Astrocyte of the spinal cord (primary cell): ENCODE measurements around the gene SIPA1L3.
"Not testable (repeated sequence)": the region's sequence is repeated elsewhere in the genome, so short reads cannot be mapped to it uniquely, and the experiment has no call there.

ENCODE experiments used
- DNase-seq: peaks from one replicate; pipeline ENCODE4 v3.0.0; 2011; ENCODE audit warnings: low read depth, low spot score
- H3K4me3 ChIP-seq: 2 replicates; pipeline ENCODE4 v1.5.1; 2011; ENCODE audit warnings: low read depth, mild to moderate bottlenecking, low read length, moderate library complexity
- CTCF ChIP-seq: IDR thresholded peaks from 2 replicates; pipeline ENCODE4 v1.5.1; 2012; ENCODE audit warnings: low read depth, mild to moderate bottlenecking, low read length, inconsistent platforms
- in situ Hi-C: cut with HindIII; loops from 2 replicates; pipeline ENCODE4 v1.10.0; 2017; ENCODE audit warnings: low sequenced_read_pairs

The SIPA1L3 gene

DNA sequence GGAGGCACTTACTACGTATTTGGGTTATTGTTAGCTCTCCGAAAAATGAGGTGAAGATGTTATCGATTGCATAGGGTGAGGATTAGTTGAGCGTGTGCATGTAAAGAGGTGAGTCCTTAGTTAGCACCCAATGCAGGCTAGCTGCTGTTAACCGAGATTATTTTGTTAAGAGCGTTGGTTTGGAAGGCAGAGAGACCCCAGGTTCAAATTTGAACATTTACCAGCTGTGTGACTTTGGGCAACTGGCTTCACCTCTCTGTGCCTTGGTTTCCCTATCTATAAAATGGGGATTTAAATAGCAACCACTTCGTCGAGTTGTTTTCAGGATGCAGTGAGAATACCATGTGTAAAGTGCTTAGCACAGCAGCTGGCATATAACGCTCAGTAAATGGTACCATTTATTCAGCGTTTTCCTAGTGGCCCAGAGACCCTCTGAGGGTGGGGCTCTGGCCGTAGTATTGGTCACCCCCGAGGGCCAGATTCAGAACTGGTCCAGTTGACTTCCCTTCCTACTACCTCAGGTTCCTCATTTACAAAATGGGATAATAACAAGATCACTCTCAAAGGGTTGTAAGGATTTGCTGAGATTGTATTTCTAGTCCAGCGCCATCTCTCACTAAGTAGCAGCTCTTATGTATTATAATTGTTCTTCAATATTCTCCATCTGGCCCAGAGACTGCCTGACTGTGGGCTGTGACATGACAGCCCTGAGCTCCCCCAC is 887 bp downstream of the SIPA1L3 start:
- DNase-seq, result no peak
- in situ Hi-C loops, result no loop called here
- peak overlapping the region; percentile 90 for H3K4me3 ChIP-seq
- no peak for TF ChIP-seq CTCF

- in situ Hi-C loops, result no loop called here
- no peak overlapping the region for H3K4me3 ChIP-seq
- TF ChIP-seq CTCF, result no peak
- no peak for DNase-seq
These were observed 2.7 kb downstream of the SIPA1L3 start for GRCh38 chr19:37909661-37910199.

- in situ Hi-C loops, result no loop called here
- DNase-seq, result no peak
- H3K4me3 ChIP-seq, result no peak overlapping the region
- TF ChIP-seq CTCF, result no peak
These were observed 7.9 kb downstream of the SIPA1L3 start for GRCh38 chr19:37914908-37915307.

GRCh38 chr19:37920591-37921450 is 13.8 kb downstream of the SIPA1L3 start:
- H3K4me3 ChIP-seq, result no peak overlapping the region
- in situ Hi-C loops, result no loop called here
- no peak for DNase-seq
- TF ChIP-seq CTCF, result no peak

DNA sequence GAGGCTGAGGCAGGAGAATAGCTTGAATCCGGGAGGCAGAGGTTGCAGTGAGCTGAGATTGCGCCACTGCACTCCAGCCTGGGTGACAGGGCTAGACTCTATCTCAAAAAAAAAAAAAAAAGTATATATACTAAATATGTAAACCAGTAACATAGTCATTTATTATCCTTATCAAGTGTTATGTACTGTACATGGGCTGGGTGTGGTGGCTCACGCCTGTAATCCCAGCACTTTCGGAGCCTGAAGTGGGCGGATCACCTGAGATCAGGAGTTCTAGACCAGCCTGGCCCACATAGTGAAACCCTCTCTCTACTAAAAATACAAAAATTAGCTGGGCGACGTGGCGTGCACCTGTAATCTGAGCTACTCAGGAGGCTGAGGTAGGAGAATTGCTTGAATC is 17.6 kb downstream of the SIPA1L3 start:
- H3K4me3 ChIP-seq, DNase-seq, in situ Hi-C loops: not testable (repeated sequence)

GRCh38 chr19:37925212-37925611 is 18.2 kb downstream of the SIPA1L3 start:
- in situ Hi-C loops, result no loop called here
- no peak overlapping the region for H3K4me3 ChIP-seq
- no peak for TF ChIP-seq CTCF
- DNase-seq, result no peak

DNA sequence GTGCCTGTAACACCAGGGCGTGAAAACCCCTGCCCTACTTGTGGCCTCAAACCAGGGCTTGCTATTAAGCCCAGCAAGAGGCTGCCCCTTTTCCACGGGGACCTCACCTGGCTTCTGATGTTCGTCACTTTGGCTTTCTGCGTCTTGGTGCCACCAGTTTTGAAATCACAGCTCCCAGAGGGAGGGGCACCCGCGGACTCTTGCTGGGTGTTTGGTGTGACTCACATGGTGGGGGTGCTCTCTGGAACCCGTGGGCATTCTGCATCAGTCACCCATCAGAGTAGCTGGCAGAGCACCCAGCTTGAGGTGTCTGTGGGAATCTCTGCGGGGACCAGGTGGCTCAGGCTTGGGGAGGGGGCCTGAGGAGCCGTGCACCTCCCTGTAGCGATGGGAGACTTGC is 19.2 kb downstream of the SIPA1L3 start:
- TF ChIP-seq CTCF, result no peak
- DNase-seq, result no peak
- in situ Hi-C loops, result no loop called here
- H3K4me3 ChIP-seq, result no peak overlapping the region
